Measurements from ENCODE around the gene SEC14L5.
A peak's percentile ranks its signal among the peaks of the same experiment; 100 is the strongest.

The SEC14L5 gene

GRCh38 chr16:5020551-5020950 lies 62.4 kb downstream of the SEC14L5 start:
- Histone ChIP-seq H3K36me3 (ENCODE audit: control insufficient read depth in 2 of 2, insufficient read depth in 1 of 2, low read length in 2 of 2) (no peaks in the 10 kb centered on the region), H3K4me3 (ENCODE audit: low read depth, low read length) (no peak overlapping the region), H3K4me1 (ENCODE audit: control insufficient read depth, insufficient read depth, low read length) (no peaks in the 10 kb centered on the region), H3K9me3 (ENCODE audit: control insufficient read depth, insufficient read depth, low read depth, low read length) (no peaks in the 10 kb centered on the region), H3K27ac (ENCODE audit: extremely low read depth, low read depth, low read length) (no peak overlapping the region)
- CTCF ChIA-PET: interaction anchor here (0.5 to 0.8 kb wide), 3 partner anchors 22 to 377 kb away, joined by 3 to 4 read pairs (median 3); no protein-coding TSS in a partner anchor
- TF ChIP-seq ZNF140 (tag by site-specific recombination; IDR thresholded peaks at IDR 0.05) (no peak), ZBTB49 (tag by site-specific recombination; IDR thresholded peaks at IDR 0.05; ENCODE audit: low read depth) (no peak), ZNF394 (tag by site-specific recombination; IDR thresholded peaks at IDR 0.05; ENCODE audit: borderline replicate concordance) (no peak), SCRT1 (tag by site-specific recombination; IDR thresholded peaks at IDR 0.05; ENCODE audit: borderline replicate concordance) (no peak), PRDM2 (tag by site-specific recombination; IDR thresholded peaks at IDR 0.05; ENCODE audit: borderline replicate concordance) (no peak), BCL6B (tag by site-specific recombination; IDR thresholded peaks at IDR 0.05) (no peak), ZNF341 (tag by site-specific recombination; IDR thresholded peaks at IDR 0.05; ENCODE audit: low read depth) (peak; percentile 53), EGR2 (tag by site-specific recombination; IDR thresholded peaks at IDR 0.05; ENCODE audit: low read depth) (peak; percentile 94), ZNF132 (tag by site-specific recombination; IDR thresholded peaks at IDR 0.05; ENCODE audit: borderline replicate concordance) (no peak), ZFHX2 (tag by site-specific recombination; conservative IDR thresholded peaks at IDR 0.05) (peak; percentile 89), YY1 (tag by site-specific recombination; IDR thresholded peaks at IDR 0.05) (no peak), ZNF530 (tag by site-specific recombination; IDR thresholded peaks at IDR 0.05; ENCODE audit: low read depth) (no peak), ZNF354C (tag by site-specific recombination; IDR thresholded peaks at IDR 0.05; ENCODE audit: borderline replicate concordance, low read depth) (no peak)
- POLR2A ChIA-PET: interaction anchor here (0.7 kb wide), 1 partner anchor 174 kb away, joined by 4 read pairs; no protein-coding TSS in a partner anchor

- POLR2A ChIA-PET: no interaction called here
- TF ChIP-seq ZNF311 (tag by site-specific recombination; IDR thresholded peaks at IDR 0.05; ENCODE audit: borderline replicate concordance) (no peak), GLIS2 (tag by site-specific recombination; IDR thresholded peaks at IDR 0.05) (no peak), ZFP3 (tag by site-specific recombination; IDR thresholded peaks at IDR 0.05; ENCODE audit: low read depth) (no peak)
- Histone ChIP-seq H3K4me3 (ENCODE audit: low read depth, low read length) (no peak overlapping the region), H3K36me3 (ENCODE audit: control insufficient read depth in 2 of 2, insufficient read depth in 1 of 2, low read length in 2 of 2) (no peaks in the 10 kb centered on the region), H3K27ac (ENCODE audit: extremely low read depth, low read depth, low read length) (no peak overlapping the region), H3K9me3 (ENCODE audit: control insufficient read depth, insufficient read depth, low read depth, low read length) (no peaks in the 10 kb centered on the region), H3K4me1 (ENCODE audit: control insufficient read depth, insufficient read depth, low read length) (no peaks in the 10 kb centered on the region)
- CTCF ChIA-PET: no interaction called here
Measured at GRCh38 chr16:5022521-5022920, 64.4 kb downstream of the SEC14L5 start.

Measured in HEK293 (cell line).